Right atrium auricular region (tissue), 2 donors: Measurements from ENCODE around the gene NKX1-1. TPM values are rescaled to one million over a fixed set of nuclear protein-coding genes. Genes with fewer than 3 reads are reported as not detected.
A peak's percentile ranks its signal among the peaks of the same experiment; 100 is the strongest.

Source experiments
- DNase-seq: peaks from one replicate; pipeline ENCODE4 v3.0.0-alpha.2; 2019; ENCODE audit warnings: low spot score
- H3K27ac ChIP-seq, 2 donors: fragments of 200-600 bp; sonication (generic); 1 replicate in 1 of 2; 2 replicates in 1 of 2; pipeline ENCODE4 v1.5.1; 2016 to 2019
- H3K27me3 ChIP-seq, 2 donors: fragments of 200-600 bp; sonication (generic); one replicate each; pipeline versions ENCODE4 v1.5.1 to v1.6.0; 2017 to 2019
- H3K36me3 ChIP-seq: fragments of 200-600 bp; sonication (generic); one replicate; pipeline ENCODE4 v1.5.1; 2016
- H3K4me1 ChIP-seq, 2 donors: fragments of 200-600 bp; sonication (generic); one replicate each; pipeline versions ENCODE4 v1.5.1 to v1.6.0; 2017 to 2019
- H3K4me3 ChIP-seq, 2 donors: fragments of 200-600 bp; sonication (generic); 1 replicate in 1 of 2; 2 replicates in 1 of 2; pipeline ENCODE4 v1.5.1; 2017 to 2019; ENCODE audit warnings: mild to moderate bottlenecking in 1 of 2, moderate library complexity in 1 of 2
- H3K9me3 ChIP-seq, 2 donors: fragments of 200-600 bp; sonication (generic); one replicate each; pipeline ENCODE4 v1.5.1; 2019
- total RNA-seq, 2 donors: library from RNA; depleted of rRNA; stranded (reverse); fragments of >200 nt; gene quantifications; one replicate each; pipeline ENCODE4 v1.1.0, GENCODE V29; 2016
- TF ChIP-seq, protein P1 (sequence below), 2 donors: fragments of 200-600 bp; sonication (generic); IDR thresholded peaks; one replicate each; pipeline ENCODE4 v1.5.1; 2019; ENCODE audit warnings: antibody characterized with exemption in 2 of 2

The NKX1-1 gene
- total RNA-seq, 2 donors from 2014 or later, result not detected

DNA sequence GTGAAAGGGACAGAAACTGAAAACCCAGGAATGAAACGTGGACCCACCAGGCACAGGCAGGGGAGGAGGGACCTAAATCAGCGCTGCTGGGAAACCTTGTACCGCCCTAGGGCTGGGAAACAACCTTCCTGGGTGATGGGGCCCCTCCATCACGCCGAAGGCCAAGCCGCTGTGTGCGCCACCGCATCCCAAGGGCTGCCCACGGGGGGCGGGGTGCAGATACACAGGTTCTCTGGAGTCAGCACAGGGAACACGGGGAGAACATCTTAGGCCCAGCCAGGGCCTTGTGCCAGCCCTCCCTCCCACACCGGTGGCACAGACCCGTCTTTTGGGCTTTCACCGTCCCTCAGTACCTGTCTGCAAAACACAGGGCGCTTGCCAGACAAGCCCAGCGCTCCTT, 46.3 kb downstream of the NKX1-1 start:
- TF ChIP-seq, protein P1, sequence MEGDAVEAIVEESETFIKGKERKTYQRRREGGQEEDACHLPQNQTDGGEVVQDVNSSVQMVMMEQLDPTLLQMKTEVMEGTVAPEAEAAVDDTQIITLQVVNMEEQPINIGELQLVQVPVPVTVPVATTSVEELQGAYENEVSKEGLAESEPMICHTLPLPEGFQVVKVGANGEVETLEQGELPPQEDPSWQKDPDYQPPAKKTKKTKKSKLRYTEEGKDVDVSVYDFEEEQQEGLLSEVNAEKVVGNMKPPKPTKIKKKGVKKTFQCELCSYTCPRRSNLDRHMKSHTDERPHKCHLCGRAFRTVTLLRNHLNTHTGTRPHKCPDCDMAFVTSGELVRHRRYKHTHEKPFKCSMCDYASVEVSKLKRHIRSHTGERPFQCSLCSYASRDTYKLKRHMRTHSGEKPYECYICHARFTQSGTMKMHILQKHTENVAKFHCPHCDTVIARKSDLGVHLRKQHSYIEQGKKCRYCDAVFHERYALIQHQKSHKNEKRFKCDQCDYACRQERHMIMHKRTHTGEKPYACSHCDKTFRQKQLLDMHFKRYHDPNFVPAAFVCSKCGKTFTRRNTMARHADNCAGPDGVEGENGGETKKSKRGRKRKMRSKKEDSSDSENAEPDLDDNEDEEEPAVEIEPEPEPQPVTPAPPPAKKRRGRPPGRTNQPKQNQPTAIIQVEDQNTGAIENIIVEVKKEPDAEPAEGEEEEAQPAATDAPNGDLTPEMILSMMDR (IDR thresholded peaks at IDR 0.05), result no peak

DNA sequence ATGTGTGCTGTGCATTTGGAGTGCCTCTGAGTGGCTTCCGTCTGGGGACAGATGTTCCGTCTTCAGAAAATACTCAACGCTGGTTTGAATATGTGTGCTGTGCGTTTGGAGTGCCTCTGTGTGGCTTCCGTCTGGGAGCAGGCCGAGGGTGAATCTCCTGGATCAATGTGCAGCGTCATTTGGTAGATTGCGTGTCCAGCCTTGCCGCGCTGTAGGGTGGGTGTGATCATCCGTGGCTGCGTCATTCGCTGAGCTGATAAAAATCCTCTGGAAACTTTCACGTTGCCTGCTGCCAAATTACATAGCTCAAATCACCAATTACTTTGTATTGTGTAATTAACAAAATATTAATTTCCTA, 47.1 kb downstream of the NKX1-1 start:
- no peak for DNase-seq
- no peaks in the 10 kb centered on the region for H3K9me3 ChIP-seq
- H3K4me3 ChIP-seq, result no peak overlapping the region
- no peaks in the 10 kb centered on the region for H3K36me3 ChIP-seq
- peaks cover 0 to 6% of the 10 kb centered on the region in 2 donors for H3K4me1 ChIP-seq
- TF ChIP-seq, protein P1 (IDR thresholded peaks at IDR 0.05), result no peak
- no peaks in the 10 kb centered on the region for H3K27me3 ChIP-seq
- no peak overlapping the region for H3K27ac ChIP-seq

More for the DNA sequence above, 46.3 kb downstream of the NKX1-1 start:
- no peak for DNase-seq
- Histone ChIP-seq H3K9me3 (no peaks in the 10 kb centered on the region), H3K4me3 (no peak overlapping the region), H3K36me3 (no peaks in the 10 kb centered on the region), H3K4me1 (peaks cover 0 to 6% of the 10 kb centered on the region in 2 donors), H3K27me3 (no peaks in the 10 kb centered on the region), H3K27ac (no peak overlapping the region)

DNA sequence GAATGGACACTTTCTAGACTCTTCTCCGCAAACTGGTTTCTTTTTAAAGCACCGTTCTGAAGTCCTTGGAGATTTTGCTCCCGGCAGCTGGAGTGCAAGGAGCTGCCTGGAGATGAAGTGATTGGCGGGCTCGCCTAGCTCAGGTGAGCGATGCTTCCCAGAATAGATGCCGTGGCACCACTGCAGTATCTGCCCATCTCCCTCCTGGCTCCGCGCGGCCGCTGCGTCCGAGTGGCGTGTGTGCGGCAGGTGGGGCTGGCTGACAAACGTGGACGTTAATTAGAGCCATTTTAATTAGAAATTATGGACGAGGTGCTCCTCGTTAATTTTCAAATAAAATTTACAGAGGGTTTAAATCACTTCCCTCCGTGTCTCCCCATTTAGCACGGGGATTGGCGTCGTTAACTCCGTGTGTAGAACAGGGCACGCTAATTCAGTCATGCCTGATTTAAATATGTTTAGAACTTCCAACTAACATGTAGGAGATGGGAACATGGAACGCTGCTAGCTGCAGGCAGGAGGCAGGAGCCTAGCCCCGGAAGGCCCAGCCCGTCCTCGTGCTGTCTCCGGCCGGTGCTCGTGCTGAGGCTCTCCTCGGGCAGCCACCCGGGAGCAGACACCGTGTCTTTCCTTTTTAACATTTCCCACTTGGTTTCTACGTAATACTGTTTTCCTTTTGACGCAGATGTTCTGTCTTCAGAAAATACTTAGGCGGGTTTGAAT, 47.7 kb downstream of the NKX1-1 start:
- TF ChIP-seq, protein P1 (IDR thresholded peaks at IDR 0.05), result no peak
- DNase-seq, result no peak
- Histone ChIP-seq H3K4me1 (peaks cover 0 to 6% of the 10 kb centered on the region in 2 donors), H3K4me3 (no peak overlapping the region), H3K27me3 (no peaks in the 10 kb centered on the region), H3K27ac (no peak overlapping the region), H3K9me3 (no peaks in the 10 kb centered on the region), H3K36me3 (no peaks in the 10 kb centered on the region)

DNA sequence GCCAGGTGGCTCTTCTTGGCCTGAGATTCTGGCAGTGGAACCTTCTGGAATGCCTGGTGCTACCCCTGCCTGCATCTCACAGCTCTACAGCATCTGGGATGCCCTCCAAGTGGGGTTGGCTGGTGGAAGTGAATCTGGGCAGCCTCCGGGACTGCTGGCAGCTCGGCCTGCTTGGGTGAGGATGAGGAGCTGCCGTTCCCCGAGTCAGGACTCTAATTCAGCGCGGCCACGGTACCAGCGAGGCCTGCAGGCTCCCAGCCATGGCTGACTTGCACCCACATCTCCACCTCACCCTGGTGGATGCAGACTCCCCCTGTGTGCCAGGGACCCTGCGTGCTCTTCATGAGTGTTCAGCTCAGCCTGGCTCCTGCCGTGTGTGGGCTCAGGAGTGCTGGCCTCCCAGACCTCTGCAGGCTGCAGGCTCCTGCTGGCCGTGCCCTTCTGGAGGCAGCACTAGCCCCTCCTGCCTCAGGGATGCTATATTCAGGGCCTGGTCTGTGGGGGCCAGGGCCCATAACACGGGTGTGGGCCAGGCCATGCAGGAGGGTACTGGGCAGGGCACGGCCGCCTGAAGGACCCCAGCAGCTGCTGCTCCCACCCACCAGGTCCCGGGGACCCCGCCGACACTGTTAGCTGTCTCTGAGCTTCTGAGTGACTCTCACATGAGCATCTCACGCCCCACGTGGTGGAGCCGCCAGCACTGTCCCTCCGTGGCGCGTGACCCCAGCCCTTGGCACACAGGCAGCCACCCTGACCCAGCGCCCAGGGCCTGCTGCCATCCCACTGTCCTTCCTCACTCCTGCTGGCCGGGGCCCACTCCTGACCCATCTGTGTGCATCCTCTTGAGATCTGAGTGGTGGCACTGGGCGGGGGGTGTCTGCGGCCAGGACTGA, 48.6 kb downstream of the NKX1-1 start:
- no peaks in the 10 kb centered on the region for H3K36me3 ChIP-seq
- DNase-seq, result no peak
- TF ChIP-seq, protein P1 (IDR thresholded peaks at IDR 0.05), result no peak
- peaks cover 0 to 6% of the 10 kb centered on the region in 2 donors for H3K4me1 ChIP-seq
- H3K4me3 ChIP-seq, result no peak overlapping the region
- no peak overlapping the region for H3K27ac ChIP-seq
- H3K27me3 ChIP-seq, result no peaks in the 10 kb centered on the region
- no peaks in the 10 kb centered on the region for H3K9me3 ChIP-seq

DNA sequence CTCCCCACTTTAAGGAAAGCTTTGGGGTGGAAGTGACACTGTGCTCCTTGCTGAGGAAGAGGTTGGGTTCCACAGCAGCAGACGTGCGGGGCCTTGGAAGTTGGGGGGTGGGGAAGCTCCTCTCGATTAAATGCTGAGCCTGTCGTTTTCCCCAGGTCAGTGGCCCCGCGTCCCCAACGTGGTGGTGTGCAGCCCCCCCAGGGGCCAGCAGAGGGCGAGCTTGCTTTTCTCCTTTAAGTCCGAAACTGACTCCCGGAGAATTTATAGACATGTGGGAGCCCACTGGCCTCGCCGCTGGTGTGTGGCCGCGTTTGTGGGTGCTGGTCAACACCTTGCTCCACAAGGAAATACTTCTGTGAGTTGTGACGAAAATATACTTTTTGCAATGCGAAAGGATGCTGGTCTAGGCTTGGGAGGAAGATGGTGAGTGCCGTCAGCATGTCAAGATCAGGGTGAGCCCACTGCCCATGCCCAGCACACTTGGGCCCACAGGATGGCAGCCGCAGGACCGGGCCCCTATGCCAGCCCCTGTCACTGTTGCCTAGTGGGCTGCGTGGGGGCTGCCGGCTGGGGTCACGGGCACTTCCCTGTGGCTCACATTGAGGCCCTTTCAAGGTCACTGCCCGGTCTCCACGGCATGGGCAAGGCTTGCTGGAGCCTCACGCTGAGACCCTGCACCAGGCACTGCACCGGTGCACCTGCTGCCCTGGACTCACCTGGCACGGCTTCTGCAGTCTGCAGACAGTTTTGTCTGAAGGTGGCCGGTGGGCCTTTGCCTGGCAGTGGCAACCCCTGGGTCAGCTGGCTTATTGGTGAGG, 49.9 kb downstream of the NKX1-1 start:
- Histone ChIP-seq H3K27ac (no peak overlapping the region), H3K9me3 (no peaks in the 10 kb centered on the region), H3K36me3 (no peaks in the 10 kb centered on the region), H3K4me3 (no peak overlapping the region), H3K27me3 (no peaks in the 10 kb centered on the region), H3K4me1 (peaks cover 0 to 10% of the 10 kb centered on the region in 2 donors)
- TF ChIP-seq, protein P1 (IDR thresholded peaks at IDR 0.05), result peak; percentile 71 to 90
- peak; percentile 72 for DNase-seq
